GM21825 (cell line): ENCODE data around the gene SETBP1.

ENCODE experiments used
- ATAC-seq: cut with Tn5 transposase; IDR thresholded peaks from one replicate; pipeline ENCODE4 v1.9.1; 2021; ENCODE audit warnings: mild to moderate bottlenecking, moderate library complexity; ENCODE audit not compliant: unreplicated experiment

Gene SETBP1

DNA sequence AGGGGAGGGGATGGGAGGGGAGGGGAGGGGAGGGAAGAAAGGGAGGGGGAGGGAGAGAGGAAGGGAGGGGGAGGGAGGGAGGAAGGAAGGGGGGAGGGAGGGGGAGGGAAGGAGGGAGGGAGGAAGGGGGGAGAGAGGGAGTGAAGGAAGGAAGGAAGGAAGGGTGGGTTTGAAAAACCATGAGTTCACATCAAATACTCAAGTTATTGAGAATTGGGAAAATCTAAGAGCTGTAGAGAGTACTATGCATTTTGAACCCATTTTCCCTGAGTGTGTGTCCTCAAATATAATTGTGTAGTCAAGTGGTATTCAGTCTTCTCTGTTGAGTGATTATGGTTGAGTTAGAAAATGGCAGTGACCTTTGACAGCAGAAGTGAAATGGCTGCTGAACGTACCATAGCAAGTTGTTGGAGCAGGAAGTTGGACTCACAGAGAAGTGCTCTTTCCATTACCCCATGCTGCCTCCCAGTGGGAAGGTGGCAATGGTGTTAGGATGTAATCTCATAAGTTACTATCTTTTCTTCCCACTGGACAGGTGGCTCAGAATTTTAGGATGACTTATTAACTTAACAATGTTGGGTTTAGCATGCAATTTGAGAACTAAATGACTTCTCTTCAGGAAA lies 214.6 kb downstream of the SETBP1 start:
- ATAC-seq: no peak

DNA sequence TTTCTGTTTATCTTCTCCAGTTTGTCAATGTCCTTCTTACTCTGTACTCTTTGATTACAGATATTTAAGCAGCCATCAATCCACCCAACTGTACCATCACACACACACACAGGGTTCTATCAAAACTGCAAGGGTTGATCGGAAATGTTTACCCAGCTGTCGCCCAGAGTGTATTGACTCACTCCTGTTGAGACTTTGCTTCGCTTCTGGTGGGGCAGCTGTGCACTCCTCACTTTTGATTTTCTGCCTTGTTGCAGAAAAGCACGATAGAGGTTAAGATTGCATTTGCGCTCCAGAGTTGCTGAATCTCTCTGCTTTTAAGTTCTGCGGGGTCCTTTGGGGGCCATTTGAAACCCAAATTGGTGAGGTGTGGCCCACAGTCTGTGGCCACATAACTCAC lies 216.2 kb downstream of the SETBP1 start:
- ATAC-seq: no peak

DNA sequence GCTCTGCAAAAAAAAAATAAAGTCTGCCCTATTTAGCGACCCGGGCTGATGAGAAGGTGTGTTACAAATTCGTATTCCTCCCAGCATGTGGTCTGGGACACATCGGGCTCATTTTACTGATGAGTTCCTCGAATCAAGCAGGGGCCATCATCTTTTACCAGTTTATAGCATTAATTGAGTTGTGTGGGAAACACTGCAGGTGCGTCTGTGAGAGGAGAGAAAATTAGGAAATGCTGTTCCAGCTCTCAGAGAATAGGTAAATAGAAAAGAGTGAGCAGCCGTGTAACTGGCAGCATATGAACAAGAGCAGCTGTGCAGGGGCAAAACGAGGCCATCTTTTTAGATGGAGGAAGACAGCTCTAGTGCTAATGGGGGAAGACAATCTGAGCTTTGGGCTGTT lies 216.7 kb downstream of the SETBP1 start:
- ATAC-seq: no peak

DNA sequence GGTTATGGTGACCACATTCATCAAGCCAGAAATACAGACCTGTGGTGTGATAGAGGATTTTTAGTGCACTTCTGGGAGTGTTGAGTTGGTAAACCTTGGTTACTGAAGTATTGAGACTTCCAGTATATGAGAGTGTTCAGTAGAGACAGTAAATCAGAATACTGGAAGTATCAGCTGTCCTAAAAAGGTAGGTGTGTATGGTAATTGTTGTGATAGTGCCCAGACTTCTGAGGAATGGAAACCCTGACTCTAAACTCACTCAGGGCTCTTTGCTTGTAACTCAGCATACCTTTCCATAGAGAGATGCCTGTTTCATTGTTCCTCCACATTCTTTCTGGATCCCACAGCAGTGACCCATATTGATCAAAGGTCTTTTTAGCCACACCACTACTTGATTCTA lies 217.1 kb downstream of the SETBP1 start:
- ATAC-seq: no peak

DNA sequence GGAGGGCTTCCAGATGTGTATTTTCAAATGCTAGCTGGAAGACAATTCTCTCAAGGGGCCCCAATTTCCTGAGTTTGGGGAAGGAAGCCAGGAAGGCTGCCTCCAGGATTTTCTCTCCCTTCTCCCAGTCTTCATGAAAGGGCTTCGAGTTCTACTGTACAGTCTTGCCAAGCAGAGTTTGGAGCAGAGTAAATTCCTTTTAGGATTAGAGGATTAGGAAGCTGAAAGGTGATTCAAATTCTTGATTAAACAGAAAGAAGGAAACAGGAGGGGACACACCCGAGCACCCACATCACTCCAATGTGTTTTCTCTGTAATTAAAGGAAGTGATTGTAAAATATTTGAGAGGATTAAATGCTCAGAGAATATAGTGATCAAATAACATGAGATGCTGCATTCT lies 217.8 kb downstream of the SETBP1 start:
- ATAC-seq: no peak

DNA sequence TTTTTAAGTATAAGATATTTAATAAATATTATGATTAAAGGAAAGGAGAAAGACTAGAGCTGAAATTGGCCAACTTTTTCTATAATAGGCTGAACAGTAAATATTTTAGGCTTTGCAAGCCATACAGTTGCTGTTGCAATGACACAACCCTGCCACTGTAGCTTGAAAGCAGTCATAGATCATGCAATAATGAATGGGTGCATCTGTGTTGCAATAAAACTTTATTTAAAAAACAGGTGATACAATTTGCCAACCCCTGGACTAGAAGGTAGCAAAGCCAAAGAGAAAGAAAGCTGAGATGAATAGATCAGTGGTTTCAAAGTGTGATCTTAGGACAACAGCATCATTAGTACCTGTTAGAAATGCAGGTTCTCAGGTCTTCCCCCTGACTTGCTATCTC lies 219.1 kb downstream of the SETBP1 start:
- no peak for ATAC-seq

DNA sequence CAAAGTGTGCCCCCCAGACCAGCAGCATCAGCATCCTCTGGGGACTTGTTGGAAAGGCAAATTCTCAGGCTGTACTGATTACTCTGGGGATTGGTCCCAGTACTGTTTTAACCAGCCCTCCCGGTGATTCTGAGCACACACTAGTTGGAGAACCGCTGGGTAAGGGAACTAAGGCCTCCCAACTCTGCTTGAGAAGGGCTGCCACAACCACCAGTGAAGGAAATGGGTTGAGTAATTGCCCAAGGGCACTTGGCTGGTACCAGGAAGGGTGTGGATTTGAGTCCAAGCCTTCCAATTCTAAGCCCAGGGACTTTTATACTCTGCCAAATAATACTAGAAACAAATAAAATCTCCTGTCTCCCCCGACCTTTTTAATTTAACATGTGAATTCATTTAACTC lies 219.9 kb downstream of the SETBP1 start:
- ATAC-seq: no peak

DNA sequence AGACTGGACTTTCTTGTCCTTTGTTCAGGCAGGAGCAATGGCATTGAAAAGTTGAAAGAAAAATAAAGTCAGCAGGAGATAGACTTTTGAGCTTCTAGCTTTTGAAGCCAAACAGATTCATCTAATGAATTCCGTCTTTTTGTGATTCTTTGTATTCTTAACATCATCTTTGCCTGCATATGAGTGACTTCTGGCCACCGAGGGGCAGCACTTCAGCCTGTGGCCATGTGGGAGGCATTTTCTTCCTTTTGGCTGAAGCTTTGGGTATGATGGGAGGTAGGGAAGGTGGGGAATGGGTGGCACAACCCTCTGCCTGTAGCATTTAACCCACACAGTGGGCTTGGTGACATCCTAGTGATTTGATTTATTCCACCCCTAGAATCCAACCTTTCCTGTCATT lies 220.6 kb downstream of the SETBP1 start:
- no peak for ATAC-seq

DNA sequence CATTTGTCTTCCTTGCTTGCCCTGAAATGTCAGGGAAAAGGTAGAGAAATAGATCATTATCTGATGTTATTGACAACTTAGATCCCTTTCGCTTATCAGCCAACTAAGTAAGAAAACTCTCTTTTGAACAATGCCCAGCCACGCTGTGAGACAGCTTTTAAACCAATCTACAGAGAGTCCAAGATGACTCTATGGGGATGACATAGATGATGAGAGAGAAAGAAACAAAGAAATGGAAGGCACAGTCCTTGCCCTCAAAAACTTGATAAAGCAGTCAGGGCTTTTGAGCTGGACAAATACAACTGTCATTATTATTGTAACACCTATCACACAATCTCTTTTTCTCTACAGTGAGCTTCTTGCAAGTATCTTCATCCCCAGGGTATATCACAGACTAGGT lies 222.6 kb downstream of the SETBP1 start:
- ATAC-seq: no peak

DNA sequence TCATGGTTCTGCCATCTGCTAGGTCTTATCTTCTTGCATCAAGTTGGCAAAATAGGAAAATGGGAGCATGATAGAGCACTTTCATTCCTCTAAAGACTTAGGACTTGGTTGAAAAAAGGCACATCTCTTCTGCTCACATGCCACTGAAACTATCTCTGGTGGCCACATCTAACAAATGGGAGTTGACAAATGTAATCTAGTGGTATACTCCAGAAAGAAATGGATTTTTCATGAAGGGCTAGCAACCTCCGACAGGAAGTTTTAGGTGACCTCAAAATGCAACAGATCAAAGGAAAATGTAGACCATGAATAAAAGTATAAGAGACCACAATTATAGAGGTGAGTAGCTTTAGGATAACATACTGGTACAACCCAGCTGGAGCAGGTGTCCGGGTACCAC lies 224.1 kb downstream of the SETBP1 start:
- no peak for ATAC-seq

DNA sequence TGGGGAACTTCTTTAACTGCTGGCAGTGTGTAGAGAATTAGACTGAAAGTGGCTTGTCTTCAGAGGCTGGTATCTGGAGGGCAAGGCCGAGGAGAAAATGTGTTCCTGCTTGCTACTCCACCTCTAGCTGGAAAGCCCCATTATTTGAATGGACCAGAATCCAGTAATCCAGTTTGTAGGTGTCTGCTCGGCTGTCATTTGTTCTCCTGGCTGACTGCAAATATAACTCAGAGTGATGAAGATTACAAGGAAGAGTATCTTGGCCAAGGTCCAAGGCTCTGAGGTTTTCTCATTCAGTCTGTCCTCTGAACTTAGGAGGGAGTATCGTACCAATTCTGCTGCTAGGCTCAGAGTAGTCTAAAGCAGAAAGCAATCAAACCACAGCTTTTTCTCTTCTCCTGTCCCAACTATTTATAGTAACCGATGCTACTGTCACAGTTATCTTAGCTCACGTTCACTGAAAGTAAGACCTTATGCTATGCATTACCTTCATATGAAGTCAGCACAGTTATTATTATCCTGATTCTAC lies 228.6 kb downstream of the SETBP1 start:
- peak; percentile 82 for ATAC-seq

DNA sequence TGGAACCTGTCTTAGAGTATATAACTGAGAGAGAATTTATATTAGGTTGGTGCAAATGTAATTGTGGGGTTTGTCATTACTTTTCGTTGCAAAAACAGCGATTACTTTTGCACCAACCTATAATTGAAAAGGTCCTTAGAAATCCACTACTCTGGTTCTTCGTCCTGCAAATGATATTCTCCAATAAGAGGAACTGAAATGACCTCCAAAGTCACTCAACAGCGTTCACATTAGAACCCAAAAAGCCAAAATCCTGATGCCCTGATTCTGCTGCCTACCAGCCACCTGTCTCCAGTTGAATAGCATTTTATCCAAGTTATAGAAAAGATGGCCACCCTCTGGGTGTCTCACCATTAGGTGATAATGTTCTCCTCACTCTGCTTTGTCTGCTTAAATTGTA lies 230.6 kb downstream of the SETBP1 start:
- ATAC-seq: no peak

DNA sequence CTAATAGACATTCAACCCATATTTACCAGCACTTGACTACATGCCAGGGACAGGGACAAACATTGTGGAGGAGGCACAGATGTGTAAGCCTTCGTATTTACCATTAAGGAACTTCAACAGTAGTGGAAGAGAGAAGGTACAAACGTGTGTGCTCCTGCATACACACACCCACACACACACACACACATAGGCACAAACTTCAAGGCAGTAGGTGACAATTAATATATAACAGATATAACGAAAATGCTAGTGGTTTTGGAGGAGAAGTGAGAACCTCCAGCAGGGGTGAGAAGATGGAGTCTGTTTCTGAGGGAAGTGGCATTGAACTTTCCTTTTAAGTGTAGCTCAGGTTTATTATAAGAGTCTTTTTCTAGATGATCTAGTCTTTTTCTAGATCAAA lies 231.1 kb downstream of the SETBP1 start:
- ATAC-seq: no peak

DNA sequence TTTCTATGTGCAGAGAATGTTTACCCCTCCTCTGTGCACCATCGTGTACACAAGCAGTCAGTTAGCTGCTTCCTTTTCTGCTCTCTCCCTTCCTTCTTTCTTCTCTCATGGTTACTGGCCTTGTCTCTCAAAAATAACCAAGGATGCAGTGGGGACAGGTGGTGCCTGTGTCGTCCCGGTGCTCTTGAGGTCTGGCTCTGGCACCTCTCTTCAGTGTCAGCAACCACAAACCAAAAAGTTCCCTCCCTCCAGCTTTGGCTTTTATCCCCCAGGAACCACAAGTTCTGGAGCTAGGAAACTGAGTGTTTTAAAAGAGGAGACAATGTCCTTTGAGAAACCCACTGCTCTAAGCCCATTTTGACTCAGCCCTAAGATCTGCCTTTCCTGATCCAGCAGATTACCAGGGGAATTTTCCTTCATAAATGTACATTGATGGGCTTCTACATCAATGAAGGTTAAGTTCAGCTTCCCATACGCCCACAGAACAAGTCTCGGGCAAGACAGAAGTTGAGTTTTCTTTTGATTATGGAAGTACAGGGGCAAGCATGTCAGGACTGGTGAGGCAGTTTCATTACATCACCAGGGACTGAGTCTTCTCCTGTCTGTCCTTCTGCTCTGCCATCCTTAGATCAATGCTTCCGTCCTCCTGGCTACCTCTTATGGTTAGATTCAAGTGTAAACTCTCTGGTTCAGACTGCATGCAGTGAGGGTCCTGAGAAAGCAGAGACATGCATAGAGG lies 232.2 kb downstream of the SETBP1 start:
- no peak for ATAC-seq

DNA sequence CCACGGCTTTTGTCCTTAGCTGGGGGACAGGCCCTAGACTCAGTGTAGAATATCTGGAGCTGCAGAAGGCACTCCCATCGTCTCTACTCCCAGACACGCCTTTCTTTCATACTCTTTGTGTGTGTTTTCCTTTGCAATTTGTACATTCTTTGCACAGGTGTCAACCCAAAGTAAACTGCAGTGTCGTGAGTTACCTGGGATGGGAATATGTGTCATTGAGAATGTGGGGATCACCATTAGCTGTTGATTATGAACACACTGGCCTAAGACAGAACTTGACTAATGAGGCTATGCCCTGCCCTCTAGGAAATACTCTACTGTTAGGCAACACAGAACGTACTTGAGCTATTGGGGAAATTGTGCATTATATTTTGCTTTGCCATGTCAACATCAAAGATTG lies 233.3 kb downstream of the SETBP1 start:
- no peak for ATAC-seq

DNA sequence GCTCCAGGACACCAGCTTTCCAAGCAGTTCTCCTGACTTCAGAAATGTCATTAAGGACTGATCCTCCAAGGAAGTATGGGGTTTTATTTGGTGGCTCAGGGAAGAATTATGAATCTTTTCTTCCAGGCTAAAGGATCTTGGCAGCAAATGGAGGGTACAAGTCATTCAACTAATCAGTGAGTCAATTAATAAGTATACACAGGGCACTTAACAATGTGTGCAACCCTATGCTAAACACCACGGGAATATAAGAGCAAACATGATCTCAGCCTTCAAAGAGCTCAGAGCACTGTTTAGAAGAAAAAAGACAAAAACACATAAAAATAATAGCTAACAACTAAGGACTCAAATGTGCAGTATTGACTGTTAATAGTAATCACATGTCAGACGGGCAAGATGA lies 234.5 kb downstream of the SETBP1 start:
- ATAC-seq: no peak

DNA sequence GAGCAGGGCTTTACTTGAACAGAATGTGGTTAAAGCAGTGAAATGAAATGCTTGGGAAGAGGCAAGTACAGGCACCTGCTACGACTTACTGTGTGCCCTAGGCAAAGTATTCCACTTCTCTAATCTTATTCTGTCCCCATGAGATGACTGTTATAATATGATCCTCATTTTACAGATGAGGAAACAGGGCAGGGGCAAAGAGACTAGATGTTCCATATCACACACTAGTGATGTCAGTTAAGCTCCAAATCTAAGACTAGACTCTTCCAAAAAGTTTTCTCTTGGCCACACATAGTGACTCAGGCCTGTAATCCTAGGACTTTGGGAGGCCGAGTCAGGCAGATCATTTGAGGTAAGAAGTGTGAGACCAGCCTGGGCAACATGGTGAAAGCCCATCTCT lies 235.0 kb downstream of the SETBP1 start:
- ATAC-seq: no peak

DNA sequence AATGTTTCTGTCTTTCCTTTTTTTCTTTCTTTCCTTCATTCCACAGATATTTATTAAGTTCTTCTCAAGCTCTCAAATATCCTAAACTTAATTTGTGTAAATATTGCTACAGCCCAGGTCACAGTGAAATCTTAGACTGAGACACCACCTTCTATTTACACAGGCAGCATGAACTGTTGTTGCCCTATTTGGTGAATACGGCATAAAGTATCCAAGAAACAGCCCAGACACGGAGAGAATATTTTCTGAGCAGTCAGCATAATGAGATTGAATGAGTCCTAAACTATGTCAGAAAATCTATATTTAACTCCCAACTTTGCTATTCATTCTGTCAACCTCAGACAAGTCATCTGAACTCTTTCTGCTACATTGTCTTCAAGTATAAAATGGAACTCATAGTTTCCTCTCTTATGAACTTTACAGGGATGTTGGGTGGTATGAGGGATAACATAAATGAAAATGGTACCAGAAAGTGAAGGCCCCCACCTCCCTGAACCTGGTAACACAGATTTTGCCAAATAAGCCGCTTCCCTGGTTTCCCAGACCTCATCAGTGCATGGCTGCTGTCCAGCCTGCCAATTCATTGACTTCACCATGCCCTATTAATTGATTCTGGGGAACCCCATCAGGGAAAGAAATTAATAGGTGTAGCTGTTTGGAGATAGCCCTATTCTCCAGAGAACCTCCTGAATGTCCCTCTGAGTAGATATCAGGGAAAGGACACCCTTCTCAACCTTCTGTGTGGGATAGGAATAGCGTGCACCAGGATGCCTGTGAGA lies 235.9 kb downstream of the SETBP1 start:
- no peak for ATAC-seq

DNA sequence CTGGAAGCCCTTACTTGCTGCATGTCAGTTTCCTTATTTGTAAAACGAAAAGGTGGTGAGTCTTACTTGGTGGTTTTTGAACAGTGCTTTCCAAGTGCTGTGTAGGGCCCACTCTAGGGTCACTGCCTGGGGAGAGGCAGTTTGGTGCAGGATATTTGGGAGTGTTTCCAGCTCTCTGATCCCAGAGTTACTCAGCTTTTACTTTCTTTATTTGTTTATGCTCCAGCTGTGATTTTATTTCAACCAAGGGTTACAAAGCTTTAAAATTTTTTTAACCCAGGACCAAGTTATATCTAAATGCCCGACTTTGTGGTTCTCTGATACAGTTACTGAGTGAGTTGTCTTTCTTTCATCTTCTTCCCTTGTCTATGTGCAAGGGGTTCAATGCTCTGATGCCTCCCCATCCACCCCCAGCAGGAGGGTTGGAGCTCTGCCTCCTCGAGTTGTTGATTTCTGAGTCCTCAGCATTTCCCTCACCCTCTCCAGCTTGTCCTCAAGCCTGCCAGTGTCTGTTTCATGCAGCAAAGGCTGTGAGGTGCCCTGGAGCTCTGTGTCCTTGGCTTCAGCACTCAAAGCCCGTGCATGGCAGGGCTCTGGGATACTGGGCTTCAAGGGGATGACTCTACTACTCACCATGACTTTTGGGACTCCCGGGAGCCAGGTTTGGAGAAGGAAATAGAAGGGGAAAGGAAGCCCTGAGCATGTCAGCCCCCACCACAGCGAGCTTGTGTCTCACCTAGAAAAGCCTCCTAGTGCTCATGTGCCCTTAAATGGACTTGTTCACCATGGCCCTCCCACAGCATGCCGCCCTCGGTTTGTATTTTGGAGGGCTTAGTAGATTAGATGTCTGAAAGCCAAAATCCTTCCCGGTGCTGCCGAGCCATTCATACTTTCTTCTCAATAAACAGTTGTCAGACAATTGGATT lies 236.8 kb downstream of the SETBP1 start:
- ATAC-seq: no peak

DNA sequence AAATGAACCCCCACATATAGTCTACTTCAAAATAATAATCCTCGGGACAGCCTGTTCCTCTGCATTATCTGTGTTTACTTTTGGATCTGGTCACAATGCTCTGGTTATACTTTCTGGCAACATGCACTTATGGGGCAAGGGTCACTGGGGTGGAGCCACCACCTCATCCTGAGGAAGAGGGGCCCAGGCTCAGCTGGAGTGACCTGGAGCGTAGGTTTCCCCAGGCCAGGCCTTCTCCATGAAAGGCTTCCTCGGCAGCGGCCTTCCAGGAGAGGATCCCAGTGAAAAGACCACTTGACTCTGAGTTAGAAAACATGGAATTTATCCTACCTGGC lies 237.4 kb downstream of the SETBP1 start:
- no peak for ATAC-seq

DNA sequence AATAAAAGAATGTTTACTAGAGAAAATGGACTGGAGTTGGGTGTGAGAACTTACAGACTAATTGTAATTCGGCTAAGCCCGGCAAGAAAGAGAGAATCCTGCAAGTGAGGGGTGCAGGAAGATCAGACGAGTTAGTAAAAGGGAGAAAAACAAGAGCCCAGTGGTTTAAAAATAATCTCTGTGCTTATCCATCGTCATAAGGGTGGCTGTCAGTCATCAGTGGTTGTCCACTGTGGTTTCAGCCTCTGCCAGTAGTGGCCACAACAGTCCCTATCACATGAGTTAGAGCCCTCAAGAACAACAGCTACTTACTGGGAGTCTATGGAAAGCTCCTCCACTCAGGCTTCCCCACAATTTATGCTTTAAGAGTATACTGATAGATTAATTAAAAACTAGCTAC lies 239.8 kb downstream of the SETBP1 start:
- ATAC-seq: no peak
